ENCODE data around the gene ENOX1.

The ENOX1 gene

GRCh38 chr13:43492745-43493144 is 294.0 kb downstream of the ENOX1 start:
- H3K27ac ChIP-seq: no peak overlapping the region
- no peak for TF ChIP-seq CTCF (conservative IDR thresholded peaks at IDR 0.05)

- no peak overlapping the region for H3K27ac ChIP-seq
- no peak for TF ChIP-seq CTCF (conservative IDR thresholded peaks at IDR 0.05)
These were observed 294.5 kb downstream of the ENOX1 start for GRCh38 chr13:43492311-43492710.

GRCh38 chr13:43489233-43489632 is 297.5 kb downstream of the ENOX1 start:
- no peak overlapping the region for H3K27ac ChIP-seq
- TF ChIP-seq CTCF (conservative IDR thresholded peaks at IDR 0.05): no peak

GRCh38 chr13:43487885-43488284 is 298.9 kb downstream of the ENOX1 start:
- H3K27ac ChIP-seq: no peak overlapping the region
- TF ChIP-seq CTCF (conservative IDR thresholded peaks at IDR 0.05): no peak

GRCh38 chr13:43487461-43487860 is 299.3 kb downstream of the ENOX1 start:
- TF ChIP-seq CTCF (conservative IDR thresholded peaks at IDR 0.05): no peak
- H3K27ac ChIP-seq: no peak overlapping the region

- TF ChIP-seq CTCF (conservative IDR thresholded peaks at IDR 0.05): no peak
- 0 out of 2 replicates have a peak overlapping the region, but pooled peaks have one; percentile 1 for H3K27ac ChIP-seq
These were observed 302.1 kb downstream of the ENOX1 start for GRCh38 chr13:43484432-43485225.

GRCh38 chr13:43483930-43484329 is 302.8 kb downstream of the ENOX1 start:
- no peak for TF ChIP-seq CTCF (conservative IDR thresholded peaks at IDR 0.05)
- H3K27ac ChIP-seq: no peak overlapping the region
